HL-60/S4 treated with phorbol 12-myristate 13-acetate at 8.2 ng/mL for 4 days and 3 days (cell line): ENCODE data around the gene RNF44.

Source experiments
- in situ Hi-C: fragments of 300-500 bp; cut with MboI; formaldehyde crosslinking; loops from 2 replicates; pipeline ENCODE4 v1.15.0; 2022; ENCODE audit warnings: low sequenced_read_pairs

The RNF44 gene

DNA sequence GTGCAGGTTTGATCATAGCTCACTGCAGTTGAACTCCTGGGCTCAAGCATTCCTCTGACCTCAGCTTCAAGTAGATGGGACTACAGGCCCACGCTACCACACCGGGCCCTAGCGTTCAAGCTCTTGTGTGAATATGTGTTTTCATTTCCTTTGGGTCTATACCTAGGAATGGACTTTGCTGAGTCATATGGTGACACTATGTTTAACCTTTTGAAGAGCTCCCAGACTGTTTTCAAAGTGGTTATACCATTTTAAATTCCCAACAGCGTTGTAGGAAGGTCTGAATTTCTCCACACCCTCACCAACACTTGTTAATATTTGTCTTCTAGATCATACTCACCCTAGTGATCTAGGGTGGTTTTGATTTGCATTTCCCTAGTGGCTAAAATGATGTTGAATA, 55.5 kb downstream of the RNF44 start:
- in situ Hi-C loops, result no loop called here
